IPS-11a (cell line): Measurements from ENCODE around the gene VPS37D.
"Not testable (repeated sequence)": the region's sequence is repeated elsewhere in the genome, so short reads cannot be mapped to it uniquely, and the experiment has no call there.

Experiments
- H3K4me3 ChIP-seq: one replicate; pipeline ENCODE4 v1.5.1; 2013; ENCODE audit warnings: low read depth, low read length, control low read depth

VPS37D gene

DNA sequence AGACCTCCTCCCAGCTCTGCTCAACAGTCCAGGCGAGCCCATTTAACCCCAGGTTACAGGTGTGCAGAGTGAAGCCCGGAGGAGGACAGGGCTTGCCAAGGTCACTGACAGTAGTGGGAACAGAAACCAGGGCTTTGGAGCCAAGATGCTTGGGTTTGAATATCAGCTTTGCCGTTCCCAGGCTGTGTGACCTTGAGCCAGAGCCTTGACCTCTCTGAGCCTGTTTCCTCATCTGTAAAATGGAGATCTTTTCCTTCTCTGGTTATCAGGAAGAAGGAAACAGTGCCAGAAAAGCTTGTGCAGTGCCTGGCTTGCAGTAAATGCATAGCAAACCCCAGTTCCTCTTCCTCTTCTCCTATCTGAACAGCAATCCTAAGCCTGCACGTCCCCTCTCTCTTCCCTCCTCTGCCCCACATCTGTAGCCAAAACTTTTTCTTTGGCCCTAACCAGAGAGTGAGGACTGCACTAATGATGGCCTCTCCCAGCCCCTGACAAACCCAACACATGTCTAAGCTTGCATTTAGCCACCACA is 21.9 kb upstream of the VPS37D start:
- no peak overlapping the region for H3K4me3 ChIP-seq

DNA sequence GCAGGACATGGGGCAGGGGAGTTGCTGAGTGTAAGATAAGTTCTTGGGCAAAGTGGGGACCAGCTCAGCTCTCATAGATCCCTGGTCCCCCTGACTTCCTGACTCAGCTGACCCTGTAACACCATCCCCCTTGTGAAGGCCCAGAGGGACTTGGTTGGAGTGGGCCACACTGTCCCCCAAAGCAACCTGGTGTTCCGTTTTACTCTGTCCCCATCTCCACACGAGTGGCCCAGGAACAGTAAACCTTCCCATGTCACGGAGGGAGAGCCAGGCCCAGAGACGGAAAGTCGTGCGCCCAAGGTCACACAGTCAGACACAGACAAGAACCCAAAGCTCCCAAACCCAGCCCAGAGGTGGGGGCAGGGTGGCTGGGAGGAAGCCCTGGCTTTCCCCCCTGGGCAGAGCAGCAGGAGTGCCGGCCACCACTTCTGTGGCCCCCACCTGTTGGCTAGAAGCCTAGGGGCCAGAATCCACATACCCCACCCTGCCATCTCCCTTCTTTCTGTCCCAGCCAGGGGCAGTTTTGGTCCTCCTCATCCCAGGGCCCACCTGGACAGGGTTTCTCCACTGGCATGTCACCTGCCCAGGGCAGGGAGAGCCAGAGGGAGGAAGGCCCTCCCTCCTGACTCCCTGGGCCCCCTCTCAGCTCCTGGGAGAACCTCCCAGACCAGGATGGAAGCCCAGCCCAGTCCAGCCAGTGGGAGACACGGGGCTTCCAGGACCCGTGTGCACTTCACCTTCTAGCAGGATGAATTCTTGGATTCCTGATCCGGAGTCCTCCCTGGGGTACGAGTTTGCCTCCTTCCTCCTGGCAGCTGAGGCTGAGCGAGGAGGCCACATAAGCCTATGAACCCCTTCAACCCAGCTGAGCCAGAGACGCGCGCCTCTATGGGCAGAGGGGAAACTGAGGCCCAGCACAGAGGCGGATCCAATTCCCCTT is 20.6 kb upstream of the VPS37D start:
- peak overlapping the region; percentile 47 for H3K4me3 ChIP-seq

DNA sequence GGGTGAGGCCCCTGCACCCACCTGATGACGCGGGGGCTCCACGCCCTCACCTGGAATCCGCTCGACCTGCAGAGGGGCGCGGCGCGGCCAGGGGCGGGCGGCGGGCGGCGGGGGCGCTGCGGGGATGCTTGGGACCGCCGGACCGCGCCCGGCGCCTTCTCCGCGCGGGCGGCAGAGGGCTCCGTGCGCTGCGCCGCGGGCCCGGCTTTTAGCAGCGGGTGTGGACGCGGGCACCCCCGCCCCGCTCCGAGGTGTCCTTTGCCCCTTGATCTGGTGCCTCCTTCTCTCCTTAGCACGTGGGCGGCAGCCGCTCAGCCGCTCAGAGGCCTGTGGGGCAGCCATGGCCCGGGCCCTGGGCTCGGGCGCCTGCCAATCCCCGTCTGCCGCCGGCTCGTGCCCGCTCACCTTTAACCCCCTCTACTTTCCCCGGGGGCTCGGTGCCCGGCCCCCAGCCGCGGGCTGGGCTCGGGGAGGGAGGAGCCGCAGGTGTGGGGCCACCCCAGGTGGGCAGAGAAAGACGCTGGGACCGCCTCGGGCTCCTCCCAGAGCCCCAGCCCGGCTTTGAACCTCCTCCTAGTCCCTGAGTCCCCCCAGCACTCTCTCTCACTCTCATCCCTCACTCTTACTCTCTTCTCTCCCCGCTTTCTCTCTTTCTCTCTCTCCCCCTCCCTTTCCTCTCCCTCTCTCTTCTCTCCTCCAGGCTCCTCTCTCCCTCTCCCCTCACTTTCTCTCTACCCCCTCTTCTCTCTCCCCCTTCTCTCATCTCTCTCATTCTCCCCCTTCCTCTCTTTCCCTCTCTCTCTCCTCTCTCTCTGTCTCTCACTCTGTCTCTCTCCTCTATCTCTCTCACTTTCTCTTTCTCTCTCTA is 19.7 kb upstream of the VPS37D start:
- peak overlapping the region; percentile 47 for H3K4me3 ChIP-seq

DNA sequence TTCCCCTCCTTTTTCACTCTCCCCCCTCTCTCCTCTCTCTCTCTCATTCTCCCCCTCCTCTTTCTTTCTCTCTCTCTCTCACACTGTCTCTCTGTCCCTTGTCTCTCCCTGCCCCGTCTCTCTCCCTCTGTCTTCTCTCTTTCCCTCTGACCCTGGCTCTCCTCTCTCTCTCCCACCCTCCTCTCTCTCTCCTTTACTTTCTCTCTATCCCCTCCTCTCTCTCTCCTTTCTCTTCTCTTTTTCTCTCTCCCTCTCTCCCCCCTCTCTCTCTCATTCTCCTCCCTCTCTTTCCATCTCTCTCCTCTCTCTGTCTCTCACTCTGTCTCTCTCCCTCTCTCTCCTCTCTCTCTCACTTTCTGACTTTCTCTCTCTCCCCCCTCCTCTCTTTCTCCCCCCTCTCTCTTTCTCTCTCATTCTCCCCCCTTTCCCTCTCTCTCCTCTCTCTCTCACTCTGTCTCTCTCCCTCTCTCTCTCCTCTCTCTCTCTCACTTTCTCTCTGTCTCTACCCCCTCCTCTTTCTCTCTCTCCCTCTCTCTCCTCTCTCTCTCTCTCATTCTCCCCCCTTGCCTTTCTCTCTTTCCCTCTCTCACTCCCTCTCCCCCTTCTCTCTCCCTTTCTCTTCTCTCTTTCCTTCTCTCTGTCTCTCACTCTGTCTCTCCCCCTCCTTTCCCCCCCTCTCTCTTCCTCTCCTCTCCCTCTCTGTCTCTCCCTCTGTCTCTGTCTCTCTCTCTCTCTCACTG is 18.9 kb upstream of the VPS37D start:
- no peak overlapping the region for H3K4me3 ChIP-seq

DNA sequence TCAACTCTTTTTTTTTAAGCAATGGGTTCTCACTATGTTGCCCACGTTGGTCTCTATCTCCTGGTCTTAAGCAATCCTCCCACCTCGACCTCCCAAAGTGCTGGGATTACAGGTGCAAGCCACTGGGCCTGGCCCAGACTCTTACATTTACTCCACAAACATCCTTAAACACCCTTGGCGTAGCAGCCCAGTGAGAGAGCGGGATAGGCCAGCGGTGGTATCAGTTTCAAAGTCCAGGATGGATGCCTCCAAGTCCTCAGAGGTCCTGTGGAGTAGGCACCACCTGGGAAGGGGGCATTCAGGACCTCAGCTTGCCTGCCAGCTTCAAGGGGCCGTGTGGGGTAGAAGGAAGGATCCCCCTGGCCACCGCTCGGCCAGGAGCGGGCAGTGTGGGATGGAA is 18.1 kb upstream of the VPS37D start:
- H3K4me3 ChIP-seq = no peak overlapping the region

DNA sequence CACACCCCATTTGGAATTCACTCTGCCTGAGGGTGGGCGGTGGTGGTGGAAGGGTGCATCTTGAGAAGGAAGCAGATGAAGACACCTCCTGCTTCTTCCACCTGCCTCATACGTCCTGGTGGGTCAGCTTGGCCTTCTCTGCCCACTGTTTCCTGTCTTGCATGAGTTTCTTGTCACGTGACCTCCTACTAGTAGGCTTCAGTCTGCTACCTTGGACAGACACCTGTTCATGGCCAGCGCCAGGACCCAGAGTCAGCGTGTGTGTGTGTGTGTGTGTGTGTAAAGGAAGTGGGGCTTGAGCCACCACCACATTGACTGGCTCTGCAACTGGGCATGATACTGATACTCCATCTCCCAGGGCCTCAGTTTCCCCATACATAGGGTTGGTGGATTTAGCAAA is 17.1 kb upstream of the VPS37D start:
- no peak overlapping the region for H3K4me3 ChIP-seq

DNA sequence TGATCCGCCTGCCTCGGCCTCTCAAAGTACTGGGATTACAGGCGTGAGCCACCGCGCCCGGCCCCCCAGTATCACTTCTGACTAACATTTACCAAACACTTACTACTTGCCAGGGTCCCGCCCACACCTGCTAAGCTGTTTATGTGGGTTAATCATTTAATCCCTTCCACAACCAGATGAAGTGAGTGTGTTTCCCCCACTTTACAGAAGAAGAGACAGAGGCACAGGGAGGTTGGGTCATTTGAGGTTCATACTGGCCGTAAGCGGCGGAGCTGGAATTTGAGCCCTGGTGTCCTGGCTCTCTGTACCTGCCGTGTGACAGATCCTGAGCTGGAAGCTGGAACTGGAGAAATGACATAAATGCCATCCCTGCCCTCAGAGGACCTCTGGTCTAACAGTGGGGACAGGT is 15.1 kb upstream of the VPS37D start:
- no peak overlapping the region for H3K4me3 ChIP-seq

DNA sequence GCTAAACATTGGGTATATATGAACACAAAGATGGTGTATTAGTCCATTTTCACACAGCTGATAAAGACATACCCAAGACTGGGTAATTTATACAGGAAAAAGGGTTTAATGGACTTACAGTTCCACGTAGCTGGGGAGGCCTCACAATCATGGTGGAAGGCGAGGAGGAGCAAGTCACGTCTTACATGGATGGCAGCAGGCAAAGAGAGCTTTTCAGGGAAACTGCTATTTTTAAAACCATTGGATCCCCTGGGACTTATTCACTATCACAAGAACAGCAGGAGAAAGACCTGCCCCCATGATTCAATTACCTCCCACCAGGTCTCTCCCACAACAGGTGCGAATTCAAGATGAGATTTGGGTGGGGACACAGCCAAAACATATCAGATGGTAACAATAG is 12.3 kb upstream of the VPS37D start:
- not testable (repeated sequence) for H3K4me3 ChIP-seq

DNA sequence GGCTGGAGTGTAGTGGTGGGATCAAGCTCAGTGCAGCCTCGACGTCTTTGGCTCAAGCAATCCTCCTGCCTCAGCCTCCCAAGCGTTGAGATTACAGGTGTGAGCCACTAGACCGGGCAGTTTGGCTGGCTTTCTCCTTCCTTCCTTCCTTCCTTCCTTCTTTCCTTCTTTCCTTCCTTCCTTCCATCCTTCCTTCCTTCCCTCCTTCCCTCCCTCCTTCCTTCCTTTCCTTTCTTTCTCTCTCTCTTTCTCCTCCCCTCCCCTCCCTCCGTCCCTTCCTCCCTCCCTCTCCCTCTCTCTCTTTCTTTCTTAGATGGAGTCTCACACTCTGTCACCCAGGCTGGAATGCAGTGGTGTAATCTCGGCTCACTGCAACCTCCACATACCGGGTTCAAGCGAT is 7.6 kb upstream of the VPS37D start:
- H3K4me3 ChIP-seq = no peak overlapping the region

DNA sequence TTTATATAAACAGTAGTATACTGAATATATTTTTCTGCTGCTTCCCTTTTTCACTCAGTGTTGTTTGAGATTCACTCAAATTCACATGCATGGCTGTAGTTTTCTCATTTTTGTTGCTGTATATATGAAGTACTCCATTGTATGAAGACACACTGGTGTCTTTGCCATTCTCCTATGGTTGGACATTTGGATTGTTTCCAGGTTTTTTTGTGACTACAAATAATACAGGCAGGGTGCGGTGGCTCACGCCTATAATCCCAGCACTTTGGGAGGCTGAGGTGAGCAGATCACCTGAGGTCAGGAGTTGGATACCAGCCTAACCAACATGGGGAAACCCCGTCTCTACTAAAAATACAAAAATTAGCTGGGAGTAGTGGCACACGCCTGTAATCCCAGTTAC is 7.0 kb upstream of the VPS37D start:
- H3K4me3 ChIP-seq = not testable (repeated sequence)

DNA sequence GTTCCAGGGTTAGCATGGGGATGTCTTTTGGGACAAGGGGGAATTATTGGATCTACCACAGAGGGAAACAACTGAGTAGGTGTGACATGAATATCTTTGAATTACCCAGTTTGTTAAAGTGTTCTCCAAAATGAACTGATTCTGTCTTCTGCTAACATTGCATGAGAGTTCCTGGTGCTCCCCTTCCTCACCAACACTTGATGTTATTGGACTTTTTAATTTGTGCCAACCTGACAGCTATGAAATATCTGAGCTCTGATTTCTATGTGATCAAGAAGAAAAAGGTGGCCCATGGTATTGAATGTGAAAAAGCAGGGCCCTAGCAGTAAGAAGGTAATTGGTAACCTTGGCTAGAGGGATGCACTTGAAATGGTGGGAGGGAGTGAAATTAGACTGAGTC is 4.6 kb upstream of the VPS37D start:
- H3K4me3 ChIP-seq = no peak overlapping the region

DNA sequence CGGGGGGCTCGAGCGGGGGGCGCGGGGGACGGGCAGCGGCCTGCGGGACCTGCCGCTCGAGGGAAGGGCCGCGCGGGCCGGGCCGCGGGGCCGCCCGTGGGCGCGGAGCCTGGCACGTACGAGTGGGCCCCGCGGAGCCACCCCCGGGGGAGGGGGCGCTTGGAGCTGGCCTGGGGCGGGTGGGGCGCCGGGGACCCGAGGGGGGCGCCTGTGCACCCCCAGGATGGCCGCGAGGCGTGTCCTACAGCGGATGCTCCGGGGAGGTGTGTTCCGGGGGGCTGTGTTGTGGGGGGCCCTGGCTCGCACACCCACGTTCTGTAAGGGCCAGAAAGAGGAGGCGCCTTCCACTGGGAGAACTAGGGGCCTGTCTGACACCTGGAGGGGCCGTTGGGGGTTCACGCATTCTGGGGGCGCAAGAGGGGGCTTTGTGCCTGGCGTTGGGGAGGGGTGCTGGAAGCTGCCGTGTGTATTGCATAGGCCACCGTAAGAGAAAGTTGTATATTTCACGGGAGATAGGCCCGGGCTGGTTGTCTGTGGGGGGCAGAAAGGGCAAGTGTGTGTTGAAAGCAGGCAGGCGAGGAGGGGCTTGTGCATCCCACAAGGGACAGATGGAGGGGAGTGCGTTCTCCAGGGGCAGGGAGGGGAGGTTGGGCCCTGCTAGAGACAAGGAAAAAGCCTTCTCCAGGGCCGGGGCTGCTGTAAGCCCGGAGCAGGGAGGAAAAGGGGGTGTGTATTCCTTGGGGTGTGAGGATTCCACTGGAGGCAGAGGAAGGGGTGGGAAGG is 663 bp downstream of the VPS37D start:
- peak overlapping the region; percentile 30 for H3K4me3 ChIP-seq

DNA sequence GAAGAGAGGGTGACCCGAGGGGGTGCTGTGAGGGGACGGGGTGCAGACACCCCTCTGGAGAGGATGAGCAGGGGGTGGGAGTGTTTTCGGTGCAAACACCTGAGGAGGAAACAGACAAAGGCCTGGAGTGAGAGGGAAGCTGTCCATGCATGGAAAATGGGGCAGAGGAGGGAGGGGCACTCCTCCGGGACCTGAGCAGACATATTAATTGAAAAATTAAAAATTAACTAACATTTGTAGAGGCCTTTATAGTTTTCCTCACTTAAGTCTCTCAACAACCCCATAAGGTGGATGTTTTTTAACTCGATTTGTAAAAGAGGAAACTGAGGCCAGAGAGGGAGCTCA is 1.2 kb downstream of the VPS37D start:
- H3K4me3 ChIP-seq = no peak overlapping the region

DNA sequence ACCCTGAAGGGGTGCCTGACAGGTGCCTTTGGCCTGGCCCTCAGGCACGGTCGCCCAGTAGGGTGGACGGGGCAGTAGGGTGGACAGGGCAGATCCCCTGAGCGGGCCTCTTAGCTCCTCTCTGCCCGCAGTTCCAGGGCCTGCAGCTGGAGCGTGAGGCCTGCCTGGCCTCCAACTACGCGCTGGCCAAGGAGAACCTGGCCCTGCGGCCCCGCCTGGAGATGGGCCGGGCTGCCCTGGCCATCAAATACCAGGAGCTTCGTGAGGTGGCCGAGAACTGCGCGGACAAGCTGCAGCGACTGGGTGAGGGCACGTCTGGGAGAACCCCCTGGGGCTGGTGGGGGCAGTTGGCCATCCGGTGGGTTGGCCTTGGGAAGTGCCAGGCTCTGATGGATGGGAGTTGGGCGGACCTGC is 1.7 kb downstream of the VPS37D start:
- no peak overlapping the region for H3K4me3 ChIP-seq

DNA sequence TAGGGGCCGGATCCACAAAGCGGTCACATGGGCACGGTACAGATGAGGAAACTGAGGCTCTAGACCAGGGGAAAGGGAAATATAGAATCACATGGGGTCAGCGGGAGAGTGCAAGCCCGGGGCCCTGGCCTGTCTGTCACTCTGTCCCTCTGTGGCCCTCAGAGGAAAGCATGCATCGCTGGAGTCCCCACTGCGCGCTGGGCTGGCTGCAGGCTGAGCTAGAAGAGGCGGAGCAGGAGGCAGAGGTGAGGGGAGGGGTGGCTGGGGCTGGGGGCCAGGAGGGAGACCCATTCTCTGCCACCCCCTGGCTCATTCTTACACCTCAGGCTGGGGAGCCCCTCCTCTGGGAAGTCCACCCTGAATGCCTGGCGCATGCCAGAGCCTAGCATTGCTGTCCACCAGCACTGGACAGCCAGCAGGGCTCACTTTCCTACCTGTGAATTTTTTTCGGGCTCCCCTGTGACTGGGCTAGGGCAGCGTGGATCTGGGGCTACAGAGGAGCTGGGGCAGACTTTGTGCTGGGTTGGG is 2.3 kb downstream of the VPS37D start:
- H3K4me3 ChIP-seq = no peak overlapping the region

DNA sequence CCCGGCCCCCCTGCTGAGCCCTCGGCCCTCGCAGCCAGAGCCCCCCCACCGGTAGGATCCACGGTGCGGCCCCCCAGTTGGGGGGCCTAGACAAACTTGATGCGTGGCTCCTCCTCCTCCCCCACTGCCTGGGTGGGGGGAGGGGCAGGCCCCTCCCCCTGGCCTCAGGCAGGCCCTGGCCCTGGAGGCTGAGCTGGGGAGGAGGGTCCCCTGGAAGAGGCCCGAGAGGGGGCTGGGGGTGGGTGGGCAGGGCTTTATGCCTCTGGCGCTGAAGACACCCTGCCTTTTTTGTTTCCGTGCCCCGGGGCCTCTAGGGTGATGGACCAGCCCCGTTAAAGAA is 3.7 kb downstream of the VPS37D start:
- H3K4me3 ChIP-seq = no peak overlapping the region

DNA sequence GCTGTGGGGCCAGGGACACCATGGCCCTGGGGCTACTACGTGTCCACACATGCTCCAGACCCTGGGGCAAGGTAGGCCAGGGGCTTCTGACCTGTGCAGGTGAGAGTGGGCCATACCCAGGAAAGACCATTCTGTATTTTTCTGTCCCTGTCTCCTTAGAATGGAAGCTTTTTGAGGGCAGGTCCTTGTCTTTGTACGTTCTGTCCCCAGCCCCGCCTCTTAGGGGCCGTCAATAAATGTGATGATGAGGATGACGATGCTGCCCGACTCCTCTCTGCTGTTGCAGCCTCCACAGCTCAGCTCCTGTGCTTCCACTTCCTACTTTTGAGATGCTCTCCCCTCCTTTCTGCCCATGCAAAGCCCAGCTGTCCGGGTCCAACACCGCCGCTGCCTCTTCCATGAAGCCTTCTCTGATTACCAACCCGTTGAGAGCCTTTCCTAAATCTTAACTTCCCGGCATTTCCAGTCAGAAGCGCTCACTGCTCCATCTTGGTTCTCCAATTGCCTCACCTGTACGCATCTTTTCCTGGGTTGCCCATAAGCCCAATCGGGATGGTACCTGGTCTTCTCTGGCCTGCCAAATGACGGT is 4.3 kb downstream of the VPS37D start:
- H3K4me3 ChIP-seq = no peak overlapping the region

DNA sequence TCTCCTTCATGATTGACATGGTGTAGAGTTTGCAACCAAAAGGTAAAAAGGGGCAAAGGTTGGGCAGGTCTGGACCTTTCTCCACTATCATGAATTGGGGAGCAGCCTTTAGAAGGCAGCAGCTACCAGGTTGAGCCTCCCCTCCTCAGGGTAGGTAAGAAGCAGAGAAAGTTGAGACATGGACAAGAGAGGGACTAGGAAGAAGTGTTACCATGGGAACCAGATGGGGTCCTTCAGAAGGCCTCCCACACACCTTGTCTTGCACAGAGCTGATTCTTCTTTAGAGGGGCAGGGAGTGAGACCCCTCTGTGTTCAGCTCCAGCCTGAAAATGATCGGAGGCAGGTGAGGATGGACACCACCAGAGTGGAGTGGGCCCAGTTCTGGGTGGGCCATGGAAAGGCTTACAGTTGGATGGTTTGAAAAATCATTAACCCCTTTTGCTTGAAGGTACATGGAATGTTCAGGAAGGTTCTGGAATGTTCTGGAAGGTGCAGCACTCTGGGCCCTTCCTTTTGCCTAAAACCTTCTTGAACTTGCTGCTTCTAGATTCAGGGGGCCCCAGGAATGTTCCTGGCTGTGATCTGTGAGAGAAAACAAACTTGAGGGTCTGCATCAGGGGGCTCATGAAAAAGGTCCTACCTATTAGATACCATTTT is 7.0 kb downstream of the VPS37D start:
- no peak overlapping the region for H3K4me3 ChIP-seq

DNA sequence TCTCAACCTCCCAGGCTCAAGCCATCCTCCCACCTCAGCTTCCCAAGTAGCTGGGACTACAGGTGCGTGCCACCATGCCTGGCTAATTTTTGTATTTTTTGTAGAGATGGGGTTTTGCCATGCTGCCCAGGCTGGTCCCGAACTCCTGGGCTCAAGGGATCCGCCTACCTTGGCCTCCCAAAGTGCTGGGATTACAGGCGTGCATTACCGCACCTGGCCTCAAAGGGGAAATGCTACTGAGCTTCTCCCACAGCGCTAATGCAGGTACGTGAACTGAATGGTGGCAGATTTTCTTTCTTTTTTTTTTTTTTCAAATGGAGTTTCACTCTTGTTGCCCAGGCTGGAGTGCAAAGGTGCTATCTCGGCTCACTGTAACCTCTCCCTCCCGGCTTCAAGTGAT is 8.4 kb downstream of the VPS37D start:
- not testable (repeated sequence) for H3K4me3 ChIP-seq
